ENCODE results near the gene RALGPS1. TPM values are rescaled to one million over a fixed set of nuclear protein-coding genes. Genes with fewer than 3 reads are reported as not detected.

The RALGPS1 gene
- polyA plus RNA-seq, 1 of the 3 experiments (the other 2 are of a cell fraction), result 3.9 TPM

GRCh38 chr9:127116957-127117356 is 202.4 kb downstream of the RALGPS1 start:
- Histone ChIP-seq H3K9ac (no peak overlapping the region), H4K20me1 (ENCODE audit: insufficient read depth) (no peaks in the 10 kb centered on the region), H3K79me2 (ENCODE audit: insufficient read depth) (peaks cover 9% of the 10 kb centered on the region; the same call in 1 of the 2 replicates), H3K36me3 (replicated peaks in 1 of 2; ENCODE audit: control insufficient read depth in 1 of 2, insufficient read depth in 2 of 2, low read length in 1 of 2) (no peaks in the 10 kb centered on the region), H3K4me3 (ENCODE audit: low read depth in 2 of 2, low read length in 1 of 2) (no peak overlapping the region), H3K4me1 (ENCODE audit: control insufficient read depth in 1 of 2, insufficient read depth in 2 of 2, low read depth in 1 of 2, low read length in 1 of 2) (peaks cover 8 to 24% of the 10 kb centered on the region in 2 experiments; a peak in 1 of 4 replicates), H3K9me3 (no peaks in the 10 kb centered on the region), H3K27ac (ENCODE audit: low read depth in 2 of 2, low read length in 1 of 2) (no peak overlapping the region), H3K4me2 (no peak overlapping the region), H3K27me3 (ENCODE audit: insufficient read depth) (no peaks in the 10 kb centered on the region), H2AFZ (ENCODE audit: low read depth) (no peak overlapping the region), H3K9me2 (no peaks in the 10 kb centered on the region), H3F3A (replicated peaks; ENCODE audit: insufficient read depth) (no peaks in the 10 kb centered on the region)
- ChIA-PET CTCF (interaction anchor here (0.6 kb wide), 1 partner anchor 20 kb away, joined by 3 read pairs; no protein-coding TSS in a partner anchor), POLR2A (no interaction called here)
- no peak for TF ChIP-seq NRF1 (IDR thresholded peaks at IDR 0.05; ENCODE audit: low read depth, low read length)
- TF ChIP-seq IRF3 (IDR thresholded peaks at IDR 0.05; ENCODE audit: low read depth, low read length), result no peak
- TF ChIP-seq MAX (IDR thresholded peaks at IDR 0.05; ENCODE audit: low read depth), result no peak
- TF ChIP-seq JUND (IDR thresholded peaks at IDR 0.05), result no peak
- TF ChIP-seq RFX5 (IDR thresholded peaks at IDR 0.05; ENCODE audit: low read length), result no peak
- TF ChIP-seq RXRA (IDR thresholded peaks at IDR 0.05; ENCODE audit: borderline replicate concordance, low read depth), result no peak
- TF ChIP-seq USF2 (IDR thresholded peaks at IDR 0.05; ENCODE audit: borderline replicate concordance, low read depth, low read length), result no peak
- TF ChIP-seq TEAD4 (IDR thresholded peaks at IDR 0.05; ENCODE audit: borderline replicate concordance, insufficient read depth), result no peak
- TF ChIP-seq GABPA (IDR thresholded peaks at IDR 0.05; ENCODE audit: low read depth), result no peak
- no peak for TF ChIP-seq FOXM1 (IDR thresholded peaks at IDR 0.05; ENCODE audit: low read depth)
- no peak for TF ChIP-seq TAF1 (IDR thresholded peaks at IDR 0.05; ENCODE audit: borderline replicate concordance, low read depth, low read length)
- TF ChIP-seq RCOR1 (IDR thresholded peaks at IDR 0.05; ENCODE audit: low read length), result no peak
- TF ChIP-seq USF1 (IDR thresholded peaks at IDR 0.05; ENCODE audit: borderline replicate concordance, low read depth), result no peak
- no peak for TF ChIP-seq SMC3 (IDR thresholded peaks at IDR 0.05; ENCODE audit: low read depth, low read length)
- no peak for TF ChIP-seq CHD2 (IDR thresholded peaks at IDR 0.05; ENCODE audit: low read length, partially characterized antibody)
- TF ChIP-seq FOXJ3 (CRISPR knock-in tag; IDR thresholded peaks at IDR 0.05), result no peak
- no peak for DNase-seq
- 67% methylated on average over 1 of the region's 2 CpGs for WGBS (ENCODE audit: low lambda C conversion rate)

- no peaks in the 10 kb centered on the region for H4K20me1 ChIP-seq (ENCODE audit: insufficient read depth)
- 95% methylated on average over 4 of the region's 4 CpGs for WGBS (ENCODE audit: low lambda C conversion rate)
- no peak overlapping the region for H3K4me2 ChIP-seq
- peaks cover 8 to 32% of the 10 kb centered on the region in 2 experiments; a peak in 1 of 4 replicates for H3K4me1 ChIP-seq (ENCODE audit: control insufficient read depth in 1 of 2, insufficient read depth in 2 of 2, low read depth in 1 of 2, low read length in 1 of 2)
- no peak overlapping the region for H3K4me3 ChIP-seq (ENCODE audit: low read depth in 2 of 2, low read length in 1 of 2)
- H3K9me2 ChIP-seq, result no peaks in the 10 kb centered on the region
- no peaks in the 10 kb centered on the region for H3K27me3 ChIP-seq (ENCODE audit: insufficient read depth)
- H3K27ac ChIP-seq (ENCODE audit: low read depth in 2 of 2, low read length in 1 of 2), result no peak overlapping the region
- TF ChIP-seq MAX (IDR thresholded peaks at IDR 0.05; ENCODE audit: low read depth) (no peak), GABPA (IDR thresholded peaks at IDR 0.05; ENCODE audit: low read depth) (no peak), RXRA (IDR thresholded peaks at IDR 0.05; ENCODE audit: borderline replicate concordance, low read depth) (no peak), RFX5 (IDR thresholded peaks at IDR 0.05; ENCODE audit: low read length) (no peak), POLR2AphosphoS5 (IDR thresholded peaks at IDR 0.05; ENCODE audit: low read depth, low read length) (no peak), RCOR1 (IDR thresholded peaks at IDR 0.05; ENCODE audit: low read length) (no peak), IRF3 (IDR thresholded peaks at IDR 0.05; ENCODE audit: low read depth, low read length) (no peak), YY1 (IDR thresholded peaks at IDR 0.05; ENCODE audit: low read depth) (no peak), SMC3 (IDR thresholded peaks at IDR 0.05; ENCODE audit: low read depth, low read length) (no peak), EZH2phosphoT487 (IDR thresholded peaks at IDR 0.05; ENCODE audit: borderline replicate concordance, low read depth) (no peak), PBX3 (IDR thresholded peaks at IDR 0.05) (no peak), TCF12 (IDR thresholded peaks at IDR 0.05) (no peak), GATA2 (CRISPR knock-in tag; IDR thresholded peaks at IDR 0.05) (no peak), TAF1 (IDR thresholded peaks at IDR 0.05; ENCODE audit: borderline replicate concordance, low read depth, low read length) (no peak)
- H3K79me2 ChIP-seq (ENCODE audit: insufficient read depth), result peaks cover 13% of the 10 kb centered on the region; the same call in 1 of the 2 replicates
- no peaks in the 10 kb centered on the region for H3F3A ChIP-seq (replicated peaks; ENCODE audit: insufficient read depth)
- H2AFZ ChIP-seq (ENCODE audit: low read depth), result no peak overlapping the region
- no peaks in the 10 kb centered on the region for H3K36me3 ChIP-seq (replicated peaks in 1 of 2; ENCODE audit: control insufficient read depth in 1 of 2, insufficient read depth in 2 of 2, low read length in 1 of 2)
- no peak overlapping the region for H3K9ac ChIP-seq
- CTCF ChIA-PET, result interaction anchor here (0.8 kb wide), 1 partner anchor 152 kb away, joined by 4 read pairs; no protein-coding TSS in a partner anchor
- H3K9me3 ChIP-seq, result no peaks in the 10 kb centered on the region
- no peak for DNase-seq
- POLR2A ChIA-PET, result no interaction called here
Observed at GRCh38 chr9:127117801-127118200, 203.2 kb downstream of the RALGPS1 start.
